ENCODE data around the gene MRO.
"Not testable (repeated sequence)": the region's sequence is repeated elsewhere in the genome, so short reads cannot be mapped to it uniquely, and the experiment has no call there.

Gene MRO

DNA sequence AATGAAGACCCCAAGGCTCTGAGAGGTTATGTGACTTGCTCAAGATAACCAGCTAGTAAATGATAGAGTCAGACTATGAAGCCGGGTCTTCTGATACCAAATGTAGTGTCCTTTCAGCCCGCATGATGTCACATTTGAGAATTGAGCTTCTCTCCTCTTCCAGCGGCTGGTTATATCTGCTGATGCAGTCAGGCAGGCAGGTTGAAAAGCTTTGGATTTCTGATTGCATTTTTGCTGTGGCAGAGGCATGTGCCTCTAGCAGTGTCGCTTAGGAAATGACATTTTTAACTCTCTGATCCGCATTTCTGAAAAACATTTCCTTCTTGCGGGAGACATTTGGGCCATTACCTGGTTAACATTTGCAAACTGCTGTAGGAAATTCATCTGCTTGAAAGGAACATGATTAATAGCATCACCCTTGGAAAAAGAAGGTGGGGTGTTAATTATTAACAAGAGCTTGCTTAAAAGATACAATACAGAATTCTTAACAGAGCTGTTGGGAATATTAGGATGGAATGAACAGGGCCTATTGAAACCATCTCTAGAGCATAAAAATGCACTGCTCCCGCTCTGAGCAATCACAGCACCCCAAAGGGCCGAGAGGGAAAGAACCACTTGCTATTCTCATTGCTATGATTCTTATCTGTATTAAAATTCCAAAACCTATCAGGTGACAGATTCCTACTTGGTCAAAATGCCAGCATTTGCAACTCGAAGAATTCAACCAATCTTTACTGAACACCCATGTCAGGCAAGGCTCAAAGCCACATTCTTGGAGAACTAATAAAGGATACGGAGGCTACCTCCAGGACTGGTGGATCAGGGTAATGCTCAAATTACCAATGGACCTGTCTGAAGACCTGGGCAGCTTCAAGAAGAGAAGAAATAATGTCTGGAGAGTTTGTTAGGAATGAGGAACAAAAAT, 25.9 kb downstream of the MRO start:
- DNase-seq (ENCODE audit: low read depth in 4 of 4, low spot score in 1 of 4), result no peak

DNA sequence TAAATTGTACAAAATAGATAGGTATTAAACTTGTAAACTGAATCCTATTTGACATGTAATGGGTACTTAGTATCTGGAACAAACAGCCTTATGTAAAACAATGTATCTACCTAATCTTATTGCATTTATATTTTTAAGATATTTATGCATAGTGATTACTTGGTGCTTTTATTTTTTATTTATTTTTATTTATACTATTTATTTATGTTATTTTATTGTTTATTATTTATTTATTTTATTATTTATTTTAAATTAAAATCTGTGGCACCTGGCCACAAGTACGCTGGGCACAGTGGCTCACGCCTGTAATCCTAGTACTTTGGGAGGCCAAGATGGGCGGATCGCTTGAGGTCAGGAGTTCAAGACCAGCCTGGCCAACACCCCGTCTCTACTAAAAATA, 26.9 kb downstream of the MRO start:
- DNase-seq (ENCODE audit: low read depth in 4 of 4, low spot score in 1 of 4), result no peak

DNA sequence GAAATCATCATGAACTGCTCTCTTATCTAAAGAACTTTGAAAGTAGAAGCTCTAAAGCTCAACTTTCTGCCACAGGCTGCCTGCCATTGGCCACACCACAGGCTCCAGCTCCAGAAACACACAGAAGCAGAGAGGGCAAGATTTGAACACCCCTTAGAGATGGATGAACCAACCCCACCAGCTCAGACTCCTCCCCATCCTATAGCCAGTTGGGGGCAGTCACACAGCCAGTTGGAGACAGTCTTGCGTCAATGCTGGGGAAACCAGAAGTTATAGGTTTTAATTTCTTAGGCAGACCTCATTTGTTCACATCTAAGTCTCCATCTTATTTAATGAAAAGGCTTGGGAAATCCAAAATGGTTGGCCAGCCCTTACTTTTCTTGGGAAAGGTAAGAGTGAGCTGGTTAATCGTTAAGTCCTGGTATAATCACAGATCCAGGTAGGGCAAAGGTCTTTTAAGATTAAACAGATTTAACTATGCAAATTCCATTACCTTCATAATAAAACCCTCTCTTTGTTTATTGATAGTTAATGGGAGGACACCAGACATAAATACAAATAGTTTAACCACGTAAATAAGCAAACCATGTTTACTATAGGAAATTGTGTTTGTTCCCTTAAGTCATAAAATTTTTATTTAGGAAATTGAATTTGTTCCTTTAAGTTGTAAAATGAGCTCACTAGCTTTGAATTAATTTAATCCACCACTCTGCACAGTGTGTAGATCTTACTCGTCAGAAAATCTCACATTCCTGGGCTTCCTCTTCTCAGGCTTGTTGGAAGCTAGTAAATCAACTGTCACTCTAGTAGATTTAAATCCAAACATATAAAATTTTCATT, 28.0 kb downstream of the MRO start:
- no peak for DNase-seq (ENCODE audit: low read depth in 4 of 4, low spot score in 1 of 4)

DNA sequence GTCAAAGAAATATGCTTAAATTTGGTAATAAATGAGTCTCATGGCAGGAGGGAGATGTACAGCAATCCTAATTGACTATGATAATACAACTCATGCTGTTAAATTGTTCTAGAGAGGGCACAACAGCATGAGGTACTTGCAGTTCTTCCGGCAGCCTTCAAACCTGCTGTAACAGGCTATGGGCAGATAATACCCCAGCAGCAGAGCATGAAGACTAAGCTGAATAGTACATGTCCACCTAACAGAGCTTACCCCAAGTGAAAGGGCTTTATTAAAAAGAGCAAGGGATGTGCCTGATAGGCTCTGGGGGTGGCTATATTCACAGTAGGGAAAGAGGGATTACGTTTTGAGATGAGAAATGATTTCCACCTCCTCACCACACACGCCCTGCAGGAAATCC, 28.9 kb downstream of the MRO start:
- no peak for DNase-seq (ENCODE audit: low read depth in 4 of 4, low spot score in 1 of 4)

DNA sequence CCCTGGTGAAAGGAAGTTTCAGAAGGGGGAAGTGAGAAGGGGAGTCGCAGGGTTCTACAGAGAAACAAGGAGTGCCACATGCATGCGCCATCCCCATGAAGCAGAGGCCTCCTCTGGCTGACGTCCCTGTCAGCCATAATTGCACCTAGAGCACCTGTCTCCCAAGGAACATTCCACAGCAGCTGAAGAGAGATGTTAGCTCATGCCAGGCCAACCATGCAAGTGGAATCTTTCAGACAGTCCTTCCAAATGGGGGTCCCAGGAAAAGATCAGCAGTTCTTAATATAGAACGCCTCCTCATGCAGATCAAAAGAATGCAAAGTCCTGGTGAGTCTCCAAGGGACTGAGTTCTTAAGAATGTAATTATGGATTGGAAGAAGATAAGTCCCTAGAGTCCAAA, 29.6 kb downstream of the MRO start:
- DNase-seq (ENCODE audit: low read depth in 4 of 4, low spot score in 1 of 4), result no peak

DNA sequence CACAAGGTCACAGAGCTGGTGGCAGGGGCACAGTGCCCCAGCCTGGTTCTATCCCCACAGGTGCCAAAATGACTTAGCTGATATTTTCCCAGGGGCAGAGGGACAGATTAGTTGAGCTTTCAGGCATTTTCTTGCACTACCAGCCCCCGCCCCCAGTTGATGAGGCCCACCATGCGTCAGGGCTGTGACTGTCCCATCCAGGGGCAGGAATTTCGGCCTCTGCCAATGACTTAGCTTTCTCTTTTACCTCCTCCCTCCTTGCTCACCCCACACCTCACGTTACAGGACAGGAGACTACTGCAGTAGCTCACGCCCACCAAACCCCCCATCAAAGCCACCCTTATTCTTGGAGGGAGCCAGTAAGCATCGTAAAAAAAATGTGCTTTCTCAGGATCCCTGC, 31.5 kb downstream of the MRO start:
- DNase-seq (ENCODE audit: low read depth in 4 of 4, low spot score in 1 of 4), result no peak

DNA sequence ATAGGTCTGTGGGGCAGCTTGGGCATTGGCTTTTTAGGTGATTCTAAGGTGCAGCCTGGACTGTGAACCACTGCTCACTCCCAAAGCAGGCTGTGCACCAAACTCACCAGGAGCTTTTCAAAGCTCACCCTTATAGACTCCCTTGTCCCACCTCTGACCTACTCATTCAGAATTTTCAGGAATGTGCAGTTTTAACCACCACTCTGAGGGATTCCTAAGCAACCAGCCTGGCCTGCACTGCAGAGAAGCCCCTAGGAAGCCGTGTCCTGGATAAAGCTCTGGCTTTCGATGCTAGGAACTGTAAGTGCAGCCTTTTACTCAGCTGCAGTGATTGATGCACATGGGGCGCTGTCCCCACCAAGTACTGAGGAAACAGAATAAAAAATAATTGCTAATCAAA, 33.0 kb downstream of the MRO start:
- DNase-seq (ENCODE audit: low read depth in 4 of 4, low spot score in 1 of 4), result no peak

DNA sequence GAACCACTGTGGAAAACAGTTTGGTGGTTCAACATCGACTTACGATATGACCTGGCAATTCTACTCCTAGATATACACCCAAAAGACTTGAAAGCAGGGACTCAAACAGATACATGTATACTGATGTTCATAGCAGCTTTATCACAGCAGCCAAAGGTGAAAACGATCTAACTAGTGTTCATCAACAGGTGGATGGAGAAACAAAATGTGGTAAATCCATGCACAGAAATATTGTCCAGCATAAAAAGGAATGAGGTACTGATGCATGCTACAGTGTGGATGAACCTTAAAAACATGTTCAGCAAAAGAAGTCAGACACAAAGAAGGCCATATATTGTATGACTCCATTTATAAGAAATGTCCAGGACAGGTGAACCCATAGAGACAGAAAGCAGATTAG, 36.3 kb downstream of the MRO start:
- DNase-seq (ENCODE audit: low read depth in 4 of 4, low spot score in 1 of 4), result no peak

DNA sequence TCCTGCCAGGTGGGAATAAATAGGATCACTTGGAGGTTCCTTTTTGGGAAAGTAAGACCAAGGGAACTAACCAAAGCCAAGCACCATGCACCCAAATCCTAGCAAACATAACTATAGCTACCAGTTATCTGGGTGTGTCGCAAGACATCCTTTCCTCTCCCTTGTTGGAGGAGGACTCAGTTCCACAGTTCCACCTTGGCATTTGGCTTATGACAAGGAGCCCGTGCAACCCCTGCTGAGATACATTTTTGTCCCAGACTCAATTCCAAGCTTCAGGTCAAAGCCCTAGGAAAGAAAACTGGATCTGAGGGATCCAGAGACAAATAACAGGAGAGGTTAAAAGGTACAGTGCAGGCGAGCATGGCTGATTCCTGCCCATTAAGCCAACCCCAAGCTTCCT, 40.8 kb downstream of the MRO start:
- not testable (repeated sequence) for DNase-seq (ENCODE audit: low read depth in 4 of 4, low spot score in 1 of 4)

DNA sequence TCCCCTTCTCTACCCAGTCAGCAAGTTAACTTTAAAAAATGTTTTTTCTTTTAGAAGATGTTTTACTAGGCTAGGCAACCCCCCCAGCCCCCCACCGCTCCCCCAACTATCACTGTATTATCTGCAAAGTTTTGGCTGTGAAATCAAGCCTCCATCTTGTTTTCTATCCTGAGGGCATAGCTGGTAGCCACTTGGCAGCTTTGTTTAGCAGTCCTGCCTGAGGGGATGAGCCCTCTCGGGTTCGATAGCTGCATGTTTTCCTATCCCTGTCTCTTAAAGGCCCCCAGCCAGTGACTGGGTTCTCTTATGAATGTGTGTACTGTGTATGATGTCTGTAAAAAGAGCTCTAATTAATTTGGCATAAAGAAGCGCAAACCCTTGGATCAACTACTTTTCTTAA, 43.4 kb downstream of the MRO start:
- no peak for DNase-seq (ENCODE audit: low read depth in 4 of 4, low spot score in 1 of 4)

DNA sequence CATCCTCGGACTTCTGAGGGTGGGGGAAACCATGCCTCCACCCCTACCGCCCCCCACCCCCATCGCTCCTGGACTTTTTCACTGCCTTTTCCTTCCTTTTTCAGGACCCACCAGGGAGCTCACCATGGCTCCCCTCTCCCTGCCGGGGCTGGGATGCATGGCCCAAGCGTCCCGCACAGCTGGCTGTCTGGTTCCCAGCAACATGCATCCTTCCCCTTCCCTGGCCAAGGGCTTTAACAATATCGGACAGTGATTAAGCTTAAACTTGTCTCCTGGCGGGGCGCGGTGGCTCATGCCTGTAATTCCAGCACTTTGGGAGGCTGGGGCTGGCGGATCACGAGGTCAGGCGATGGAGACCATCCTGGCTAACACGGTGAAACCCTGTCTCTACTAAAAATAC, 44.1 kb downstream of the MRO start:
- no peak for DNase-seq (ENCODE audit: low read depth in 4 of 4, low spot score in 1 of 4)

DNA sequence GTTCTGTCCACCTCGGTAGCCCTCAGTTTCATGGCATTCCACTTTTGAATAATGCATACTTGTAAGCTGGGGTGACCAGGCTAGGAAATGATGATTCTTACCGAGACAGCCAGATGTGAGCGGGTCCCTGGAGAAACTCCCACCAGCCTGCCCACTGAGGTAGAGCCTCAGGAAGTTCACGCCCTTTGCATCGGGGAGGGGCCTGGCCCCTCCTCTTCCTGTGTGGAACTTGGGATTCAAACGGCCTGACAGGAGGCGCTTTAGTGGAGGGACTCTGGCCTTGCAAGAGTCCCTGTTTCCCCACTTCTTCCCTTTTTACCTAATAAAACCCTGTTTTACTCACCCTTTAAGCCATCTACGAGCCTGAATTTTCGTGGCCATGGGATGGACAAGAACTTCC, 44.6 kb downstream of the MRO start:
- no peak for DNase-seq (ENCODE audit: low read depth in 4 of 4, low spot score in 1 of 4)

DNA sequence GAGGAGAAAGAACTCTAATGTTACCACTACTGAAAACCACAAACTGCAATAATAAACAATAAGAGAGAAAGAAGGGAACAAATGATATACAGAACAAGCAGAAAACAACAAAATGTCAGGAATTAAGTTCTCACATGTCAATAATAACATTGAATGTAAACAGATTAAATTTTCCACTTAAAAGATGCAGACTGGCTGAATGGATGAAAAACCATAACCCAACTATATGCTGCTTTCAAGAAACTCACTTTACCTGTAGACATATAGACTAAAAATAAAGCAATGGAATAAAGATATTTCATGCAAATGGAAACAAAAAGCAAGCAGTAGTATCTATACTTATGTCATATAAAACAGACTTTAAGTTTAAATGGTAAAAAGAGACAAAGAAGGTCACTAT, 50.4 kb downstream of the MRO start:
- DNase-seq (ENCODE audit: low read depth in 4 of 4, low spot score in 1 of 4), result no peak

DNA sequence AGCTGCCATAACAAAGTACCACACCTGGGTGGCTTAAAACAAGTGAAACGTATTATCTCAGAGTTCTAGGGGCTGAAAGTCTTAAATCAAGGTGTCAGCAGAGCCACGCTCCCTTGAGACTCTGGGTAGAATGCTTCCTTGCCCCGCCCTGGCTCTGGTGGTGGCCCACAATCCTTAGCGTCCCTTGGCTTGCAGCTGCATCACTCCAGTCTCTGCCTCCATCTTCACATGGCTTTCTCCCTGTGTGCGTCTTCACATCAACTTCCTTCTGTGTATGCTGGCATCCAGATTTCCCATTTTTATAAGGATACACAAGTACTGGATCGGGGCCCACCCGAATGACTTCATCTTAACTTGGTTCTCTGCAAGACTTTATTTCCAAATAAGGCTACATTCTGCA, 62.5 kb downstream of the MRO start:
- no peak for DNase-seq (ENCODE audit: low read depth in 4 of 4, low spot score in 1 of 4)

DNA sequence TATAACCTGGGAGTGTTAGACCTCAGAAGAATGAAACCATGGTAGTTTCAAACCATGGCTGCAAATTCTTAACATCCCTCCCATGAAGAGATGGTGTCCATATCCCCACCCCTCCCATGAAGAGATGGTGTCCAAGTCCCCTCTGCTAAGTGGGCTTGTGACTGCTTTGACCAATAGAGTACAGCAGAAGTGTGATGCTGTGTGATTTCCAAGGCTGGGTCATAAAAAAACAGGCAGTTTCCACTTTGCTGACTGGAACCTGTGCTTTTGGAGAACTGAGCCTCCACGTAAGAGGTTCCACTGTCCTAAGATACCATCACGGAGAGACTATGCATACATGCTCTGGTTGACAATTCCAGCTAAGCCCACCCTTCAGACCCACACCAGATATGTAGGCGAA, 65.5 kb downstream of the MRO start:
- no peak for DNase-seq (ENCODE audit: low read depth in 4 of 4, low spot score in 1 of 4)

DNA sequence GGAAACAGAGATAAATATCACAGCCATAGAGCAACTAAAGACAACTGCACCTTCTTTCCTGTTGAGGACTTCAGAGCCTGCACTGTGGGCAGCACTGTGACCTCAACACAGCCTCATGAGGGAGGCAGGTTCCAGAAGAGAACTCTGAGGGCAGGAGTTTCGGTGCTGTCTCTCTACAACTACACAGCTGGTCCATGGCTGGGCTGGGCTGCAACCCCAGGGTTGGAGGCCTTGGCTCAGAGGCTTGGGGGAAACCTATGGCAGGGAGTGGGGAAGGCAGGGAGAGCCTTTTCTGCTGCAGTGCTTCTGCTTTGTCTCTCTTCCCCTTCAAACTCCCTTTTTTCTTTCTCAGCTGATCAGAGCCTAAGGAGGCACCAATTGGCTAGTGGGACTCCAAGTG, 66.5 kb downstream of the MRO start:
- DNase-seq (ENCODE audit: low read depth in 4 of 4, low spot score in 1 of 4), result no peak

DNA sequence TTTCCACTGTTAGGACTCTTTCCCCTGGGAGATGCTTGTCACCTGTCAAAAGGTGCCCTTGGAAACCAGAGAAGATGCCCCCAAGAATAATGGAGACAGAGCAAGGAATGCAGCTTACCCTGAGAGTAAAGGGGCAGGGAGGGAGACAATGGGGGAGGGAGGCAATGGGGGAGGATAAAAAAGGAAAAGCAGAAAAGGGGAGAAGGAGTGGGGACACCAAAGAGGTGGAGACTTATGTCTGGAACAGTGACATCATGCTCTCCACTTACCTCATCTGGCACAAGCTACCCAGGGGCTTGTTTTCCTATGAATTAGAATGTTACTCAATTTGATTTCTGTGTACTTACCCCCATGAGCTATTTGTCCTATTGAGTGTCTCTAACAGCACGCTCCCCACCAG, 67.9 kb downstream of the MRO start:
- DNase-seq (ENCODE audit: low read depth in 4 of 4, low spot score in 1 of 4), result no peak

DNA sequence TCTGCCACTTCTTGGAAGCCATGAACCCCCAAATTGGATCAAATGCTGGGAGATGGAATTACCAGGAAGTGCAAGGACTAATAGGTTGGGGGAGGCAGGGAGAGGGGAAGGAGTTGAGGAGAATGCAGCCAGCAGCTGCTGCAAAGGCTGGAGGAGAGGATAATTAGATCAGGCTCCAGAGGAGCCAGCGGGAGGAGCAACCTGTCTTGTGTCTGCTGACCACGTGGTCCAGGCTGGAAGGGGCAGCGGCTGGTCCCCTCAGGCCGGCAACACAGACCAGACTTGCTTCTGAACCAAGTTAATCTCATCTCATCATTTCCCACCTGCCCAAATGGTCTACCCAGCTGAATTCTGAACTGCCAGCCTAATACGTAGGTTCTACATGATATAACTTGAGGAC, 68.3 kb downstream of the MRO start:
- DNase-seq (ENCODE audit: low read depth in 4 of 4, low spot score in 1 of 4), result no peak

DNA sequence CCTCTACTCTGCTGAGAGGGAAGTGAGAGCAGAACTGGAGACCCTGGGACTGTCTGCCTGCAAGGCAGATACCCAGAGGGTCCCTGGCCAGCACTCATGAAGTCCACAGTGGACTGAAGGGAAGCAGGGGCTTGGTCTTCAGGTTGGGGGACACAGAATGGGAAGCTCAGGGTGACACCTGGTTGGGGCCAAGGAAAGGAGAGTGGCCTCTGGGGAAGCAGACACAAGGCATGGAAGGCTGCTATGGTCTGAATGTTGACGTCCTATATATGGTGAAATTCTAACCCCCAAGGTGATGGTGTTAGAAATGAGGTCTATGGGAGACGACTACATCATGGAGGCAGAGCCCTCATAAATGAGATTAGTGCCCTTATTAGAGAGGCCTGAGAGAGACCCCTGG, 69.3 kb downstream of the MRO start:
- DNase-seq (ENCODE audit: low read depth in 4 of 4, low spot score in 1 of 4), result no peak

DNA sequence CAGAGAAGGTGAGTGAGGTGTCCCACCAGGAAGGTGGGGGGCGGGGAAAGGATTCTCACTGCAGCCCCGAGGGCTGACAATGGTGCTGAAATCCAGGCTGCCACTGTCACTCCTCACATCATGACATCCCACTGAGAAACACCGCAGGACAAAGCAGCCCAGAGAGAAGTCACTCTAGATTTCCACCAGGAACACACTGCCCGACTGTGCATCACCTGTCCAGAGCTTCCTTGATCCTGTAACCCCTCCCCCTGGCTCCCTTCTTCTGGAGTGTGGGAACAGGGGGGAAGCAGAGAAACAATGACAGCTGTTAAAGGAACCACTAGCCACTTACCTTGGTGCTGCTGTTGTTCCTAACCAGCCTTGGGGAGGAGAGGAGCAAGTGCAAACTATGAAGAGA, 69.9 kb downstream of the MRO start:
- no peak for DNase-seq (ENCODE audit: low read depth in 4 of 4, low spot score in 1 of 4)

DNA sequence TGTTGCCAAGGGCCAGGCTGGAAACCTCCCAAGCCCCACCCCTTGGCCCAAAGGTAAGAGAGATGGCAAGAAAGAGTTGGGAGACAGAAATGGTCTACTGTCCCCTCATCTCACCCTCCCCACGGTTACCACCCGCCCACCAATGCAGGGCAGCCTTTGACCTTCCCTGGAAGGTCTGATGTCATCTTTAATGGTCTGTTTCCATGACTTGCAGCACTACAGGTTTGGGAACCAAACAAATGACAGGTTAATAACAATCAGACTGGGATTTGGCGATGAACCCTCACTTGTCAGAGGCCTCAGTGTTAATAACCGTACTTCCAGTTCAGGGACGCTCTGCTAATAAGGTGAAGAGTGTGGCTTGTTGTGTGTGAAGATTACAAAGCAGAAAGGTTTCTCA, 70.4 kb downstream of the MRO start:
- no peak for DNase-seq (ENCODE audit: low read depth in 4 of 4, low spot score in 1 of 4)
